ENCODE data around the gene TMEM248. TPM values are rescaled to one million over a fixed set of nuclear protein-coding genes. Genes with fewer than 3 reads are reported as not detected.

The TMEM248 gene
- total and polyA plus RNA-seq, 12 donors = 16.6 to 161 (median 108) TPM

- DNase-seq = no peak
- TF ChIP-seq CTCF (IDR thresholded peaks at IDR 0.05) (no peak), POLR2A (IDR thresholded peaks at IDR 0.05) (no peak)
- Histone ChIP-seq H3K27me3 (no peaks in the 10 kb centered on the region), H3K27ac (no peak overlapping the region), H3K4me1 (replicated peaks in 1 of 2) (no peaks in the 10 kb centered on the region), H3K9me3 (replicated peaks in 1 of 3) (no peaks in the 10 kb centered on the region), H3K36me3 (replicated peaks in 1 of 2) (no peaks in the 10 kb centered on the region), H3K4me3 (no peak overlapping the region)
- intact Hi-C loops (cut with DNase I) = no loop called here
- 93 to 95% (median 95%) methylated on average over 17 to 19 of the region's 19 CpGs for WGBS, 4 donors
Measured at GRCh38 chr7:66902844-66903180, 18.2 kb upstream of the TMEM248 start.

GRCh38 chr7:66903360-66904062 is 17.5 kb upstream of the TMEM248 start:
- Histone ChIP-seq H3K9me3 (replicated peaks in 1 of 3) (no peaks in the 10 kb centered on the region), H3K4me1 (replicated peaks in 1 of 2) (no peaks in the 10 kb centered on the region), H3K4me3 (no peak overlapping the region), H3K27me3 (no peaks in the 10 kb centered on the region), H3K27ac (no peak overlapping the region), H3K36me3 (replicated peaks in 1 of 2) (no peaks in the 10 kb centered on the region)
- TF ChIP-seq CTCF (IDR thresholded peaks at IDR 0.05) = no peak
- TF ChIP-seq POLR2A (IDR thresholded peaks at IDR 0.05) = no peak
- 93 to 95% (median 94%) methylated on average over 23 to 32 of the region's 32 CpGs for WGBS, 4 donors
- intact Hi-C loops (cut with DNase I) = no loop called here
- DNase-seq = no peak

GRCh38 chr7:66904063-66904593 is 16.9 kb upstream of the TMEM248 start:
- Histone ChIP-seq H3K27ac (no peak overlapping the region), H3K27me3 (no peaks in the 10 kb centered on the region), H3K4me1 (replicated peaks in 1 of 2) (no peaks in the 10 kb centered on the region), H3K36me3 (replicated peaks in 1 of 2) (no peaks in the 10 kb centered on the region), H3K4me3 (no peak overlapping the region), H3K9me3 (replicated peaks in 1 of 3) (no peaks in the 10 kb centered on the region)
- DNase-seq = no peak
- WGBS, 4 donors = 96 to 98% (median 97%) methylated on average over 39 to 44 of the region's 44 CpGs
- TF ChIP-seq POLR2A (IDR thresholded peaks at IDR 0.05) = no peak
- no peak for TF ChIP-seq CTCF (IDR thresholded peaks at IDR 0.05)
- intact Hi-C loops (cut with DNase I) = no loop called here

- Histone ChIP-seq H3K4me3 (no peak overlapping the region), H3K27ac (no peak overlapping the region), H3K36me3 (replicated peaks in 1 of 2) (no peaks in the 10 kb centered on the region), H3K27me3 (no peaks in the 10 kb centered on the region), H3K4me1 (replicated peaks in 1 of 2) (no peaks in the 10 kb centered on the region), H3K9me3 (replicated peaks in 1 of 3) (no peaks in the 10 kb centered on the region)
- WGBS, 4 donors = 90 to 97% (median 91%) methylated on average over 8 of the region's 8 CpGs
- DNase-seq = no peak
- intact Hi-C loops (cut with DNase I) = no loop called here
- TF ChIP-seq CTCF (IDR thresholded peaks at IDR 0.05) (no peak), POLR2A (IDR thresholded peaks at IDR 0.05) (no peak)
Measured at GRCh38 chr7:66905278-66905677, 15.7 kb upstream of the TMEM248 start.

Data from adrenal gland (tissue), 12 donors.